GM12878 (cell line): ENCODE results near the gene PTPRD. TPM values are rescaled to one million over a fixed set of nuclear protein-coding genes. Genes with fewer than 3 reads are reported as not detected.

Source experiments
- ATAC-seq: fragments of 200-7000 bp; cut with Tn5 transposase; 3 replicates; pipeline ENCODE4 v1.9.1; 2020; ENCODE audit warnings: mild to moderate bottlenecking, moderate library complexity
- BruUV-seq: library from RNA; stranded (reverse); fragments of 400-500 nt; replicated peaks from 2 replicates; lab custom pipeline; 2021; lab: Mats Ljungman, UMichigan
- CTCF ChIA-PET: fragments of 300-600 bp; sonication (Branson Sonifier 250); formaldehyde crosslinking; extraction: SDS; loops from one replicate; lab custom pipeline; 2021; ENCODE audit warnings: inconsistent platforms; lab: Yijun Ruan, JAX
- POLR2A ChIA-PET: fragments of 350-600 bp; formaldehyde crosslinking; extraction: SDS; loops from one replicate; lab custom pipeline; 2021; ENCODE audit warnings: inconsistent platforms; lab: Charles Lee
- RAD21 ChIA-PET: fragments of 300-600 bp; sonication (Branson Sonifier 250); formaldehyde crosslinking; loops from one replicate; lab custom pipeline; 2023; ENCODE audit warnings: antibody characterized with exemption; ENCODE audit not compliant: unreplicated experiment; lab: Charles Lee
- SMC1A ChIA-PET: fragments of 300-600 bp; sonication (Branson Sonifier 250); formaldehyde crosslinking; loops from one replicate; lab custom pipeline; 2023; ENCODE audit not compliant: unreplicated experiment, uncharacterized antibody; lab: Charles Lee
- DNase-seq: peaks from one replicate; pipeline ENCODE4 v3.0.0-alpha.2; 2011; ENCODE audit warnings: low read depth, low spot score
- FAIRE-seq: peaks from 3 replicates; lab custom pipeline; 2011; peaks lifted over from hg19 to GRCh38; lab: Jason Lieb, UNC
- H2AFZ ChIP-seq: 2 replicates; pipeline ENCODE4 v1.6.0; 2011; ENCODE audit warnings: low read depth, low read length, control low read depth; ENCODE audit not compliant: control insufficient read depth
- H3K27ac ChIP-seq: 2 replicates; pipeline ENCODE4 v1.5.1; 2011; ENCODE audit warnings: control low read depth; ENCODE audit not compliant: control insufficient read depth, insufficient read depth
- H3K27me3 ChIP-seq, 2 experiments: replicated peaks in 1 of 2; 2 replicates each; pipeline versions ENCODE4 v1.6.0 to v1.6.1; 2011; ENCODE audit warnings: low read length in 1 of 2; ENCODE audit not compliant: control insufficient read depth in 2 of 2, insufficient read depth in 2 of 2
- H3K36me3 ChIP-seq, 2 experiments: 2 replicates each; pipeline ENCODE4 v1.5.1; 2011; ENCODE audit warnings: low read length in 1 of 2; ENCODE audit not compliant: control insufficient read depth in 2 of 2, insufficient read depth in 2 of 2
- H3K4me1 ChIP-seq: 2 replicates; pipeline ENCODE4 v1.6.1; 2011; ENCODE audit warnings: mild to moderate bottlenecking, low read length, moderate library complexity, mixed read lengths; ENCODE audit not compliant: control insufficient read depth, insufficient read depth
- H3K4me2 ChIP-seq: 2 replicates; pipeline ENCODE4 v1.6.0; 2011; ENCODE audit warnings: control low read depth; ENCODE audit not compliant: control insufficient read depth, insufficient read depth
- H3K4me3 ChIP-seq: fragments of 200-600 bp; sonication (generic); 2 replicates; pipeline ENCODE4 v1.5.1; 2016
- H3K79me2 ChIP-seq: 2 replicates; pipeline ENCODE4 v1.6.0; 2011; ENCODE audit warnings: low read length; ENCODE audit not compliant: control insufficient read depth, insufficient read depth
- H3K9ac ChIP-seq: 2 replicates; pipeline ENCODE4 v1.8.0; 2011; ENCODE audit warnings: low read length, control low read depth, mixed read lengths; ENCODE audit not compliant: control insufficient read depth, insufficient read depth
- H3K9me3 ChIP-seq: replicated peaks from 3 replicates; pipeline ENCODE4 v1.5.1; 2011; ENCODE audit warnings: mild to moderate bottlenecking, low read length; ENCODE audit not compliant: control insufficient read depth, insufficient read depth
- H4K20me1 ChIP-seq: 2 replicates; pipeline ENCODE4 v1.6.0; 2011; ENCODE audit not compliant: control insufficient read depth, insufficient read depth
- BRCA1 ChIP-seq: IDR thresholded peaks from 2 replicates; pipeline ENCODE4 v1.6.1; 2011; ENCODE audit warnings: low read depth, low read length, improper control_type of control experiment
- MEF2A ChIP-seq: IDR thresholded peaks from 2 replicates; pipeline ENCODE4 v1.6.1; 2011; ENCODE audit warnings: low read depth, mild to moderate bottlenecking, low read length, moderate library complexity; ENCODE audit not compliant: insufficient read depth
- NFIC ChIP-seq: IDR thresholded peaks from 2 replicates; pipeline ENCODE4 v1.6.1; 2012; ENCODE audit warnings: low read depth, mild to moderate bottlenecking, inconsistent platforms, low read length, moderate library complexity
- NKRF ChIP-seq: fragments of 450-650 bp; conservative IDR thresholded peaks from 2 replicates; pipeline ENCODE4 v1.6.1; 2017; ENCODE audit warnings: mild to moderate bottlenecking, moderate library complexity
- POLR2AphosphoS2 ChIP-seq: IDR thresholded peaks from 2 replicates; pipeline ENCODE4 v1.6.1; 2011; ENCODE audit warnings: low read depth, mild to moderate bottlenecking, low read length, improper control_type of control experiment, moderate library complexity
- WGBS: methylation state at CpG from one replicate; pipeline ENCODE4 v1.1.6; 2016; ENCODE audit warnings: low lambda C conversion rate; ENCODE audit not compliant: insufficient replicate concordance, insufficient coverage; ENCODE audit errors: missing lambda C conversion rate; 5-methylcytosine and 5-hydroxymethylcytosine counted together
- in situ Hi-C: fragments of 300-500 bp; cut with MboI; formaldehyde crosslinking; loops from 9 replicates; pipeline ENCODE4 v1.14.3; 2018; ENCODE audit warnings: mixed read lengths
- intact Hi-C: fragments of 100-400 bp; cut with micrococcal nuclease; formaldehyde crosslinking; loops from one replicate; pipeline ENCODE4 v1.14.2; 2022; ENCODE audit not compliant: unreplicated experiment
- polyA plus RNA-seq, 11 experiments: library from polyadenylated mRNA; depleted of rRNA in 4 of 11; unstranded in 6 of 11; stranded (reverse) in 5 of 11; fragments of >200 nt; fragmentation: Nextera tagmentation in 4 of 11; fragmentation: Illumina TruSeq in 1 of 11; extraction: Ambion mirVana in 4 of 11; extraction: Trizol in 1 of 11; gene quantifications; 1 replicate in 1 of 11; 2 replicates in 10 of 11; pipeline versions ENCODE4 v1.2.1 to v1.2.3, GENCODE V29; 2011 to 2016; ENCODE audit warnings: inconsistent platforms in 2 of 11, missing spikeins in 2 of 11, low read depth in 1 of 11
- total RNA-seq, 4 experiments: library from RNA; depleted of rRNA in 3 of 4; stranded (reverse); fragments of >200 nt in 3 of 4; fragmentation: Illumina TruSeq in 1 of 4; extraction: Trizol in 1 of 4; gene quantifications; 2 replicates each; pipeline versions ENCODE4 v1.2.1 to v1.2.3, GENCODE V29; 2013 to 2021
- TF ChIP-seq, protein P1 (sequence below): fragments of 450-650 bp; IDR thresholded peaks from 2 replicates; pipeline ENCODE4 v1.6.1; 2017; ENCODE audit warnings: mild to moderate bottlenecking, moderate library complexity
- TF ChIP-seq, protein P2 (sequence below): fragments of 450-650 bp; IDR thresholded peaks from 2 replicates; pipeline ENCODE4 v1.6.1; 2017; ENCODE audit warnings: antibody characterized with exemption, mild to moderate bottlenecking, moderate library complexity

Gene PTPRD
- total and polyA plus RNA-seq, 10 of the 15 experiments (the other 5 are each of a cell fraction or from before 2014, with no cell fraction given), result under 0.01 to 0.05 (median 0.01) TPM; not detected in 7

- POLR2A ChIA-PET, result no interaction called here
- intact Hi-C loops, result no loop called here
- H3K27ac ChIP-seq, result no peak overlapping the region
- no peaks in the 10 kb centered on the region for H4K20me1 ChIP-seq
- H3K9me3 ChIP-seq, result no peaks in the 10 kb centered on the region
- in situ Hi-C loops, result no loop called here
- H3K4me1 ChIP-seq, result no peaks in the 10 kb centered on the region
- TF ChIP-seq POLR2AphosphoS2, result no peak
- TF ChIP-seq NFIC, result no peak
- TF ChIP-seq, all 136 proteins: peak for 0
- Histone ChIP-seq H3K4me2 (no peak overlapping the region), H3K36me3 (no peaks in the 10 kb centered on the region), H3K27me3 (no peaks in the 10 kb centered on the region), H2AFZ (no peak overlapping the region), H3K4me3 (no peak overlapping the region), H3K9ac (no peak overlapping the region), H3K79me2 (no peaks in the 10 kb centered on the region)
- ChIA-PET RAD21 (no interaction called here), CTCF (no interaction called here), SMC1A (no interaction called here)
- no peak for ATAC-seq
- FAIRE-seq, result no peak
- no TSS peak for BruUV-seq
- DNase-seq, result no peak
Measured at GRCh38 chr9:8844549-8844948, 1768.3 kb downstream of the PTPRD start.

DNA sequence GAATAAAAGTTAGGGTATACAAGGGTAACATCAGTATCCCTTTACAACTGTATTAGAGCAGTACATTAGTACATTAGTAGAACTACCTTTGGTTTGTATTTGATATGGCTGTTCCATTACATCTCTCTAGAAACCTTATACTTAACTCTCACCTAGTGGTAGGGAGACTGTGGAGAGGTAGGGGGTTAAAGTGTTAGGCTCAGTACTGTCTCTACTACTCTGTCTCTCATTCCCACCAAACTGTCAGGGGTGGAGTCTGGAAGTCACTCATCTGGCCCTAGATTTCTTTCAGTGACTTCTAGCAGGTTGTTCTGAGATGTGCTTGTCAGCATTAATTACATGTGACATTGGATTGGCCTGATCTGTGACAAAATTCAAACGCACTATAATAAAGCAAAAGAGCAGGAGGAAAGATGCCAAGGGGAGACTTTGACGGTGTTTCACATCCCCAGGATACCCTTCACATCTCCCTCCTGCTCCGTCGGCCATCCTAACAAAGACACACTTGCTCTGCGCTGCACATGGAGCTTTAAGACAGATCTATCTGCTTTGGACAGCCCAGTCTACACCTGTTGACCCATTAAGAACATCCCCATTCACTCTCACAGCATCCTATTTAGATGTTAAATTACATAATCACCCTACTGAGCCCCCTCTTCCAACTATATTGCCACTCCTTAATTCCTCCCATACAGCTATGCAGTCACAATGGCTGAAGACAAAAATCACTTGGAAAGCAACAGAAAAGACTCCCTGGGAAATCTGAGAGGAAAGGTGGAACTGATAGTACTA, 1770.2 kb downstream of the PTPRD start:
- in situ Hi-C loops (no loop called here), intact Hi-C loops (no loop called here)
- no peak for DNase-seq
- BruUV-seq, result no TSS peak
- CTCF ChIA-PET, result no interaction called here
- no peaks in the 10 kb centered on the region for H3K36me3 ChIP-seq
- no peak overlapping the region for H3K4me3 ChIP-seq
- no peak overlapping the region for H2AFZ ChIP-seq
- ATAC-seq, result no peak
- H3K4me2 ChIP-seq, result no peak overlapping the region
- no peak for FAIRE-seq
- SMC1A ChIA-PET, result no interaction called here
- WGBS, result 46% methylated on average over 5 of the region's 5 CpGs
- POLR2A ChIA-PET, result no interaction called here
- no peaks in the 10 kb centered on the region for H3K9me3 ChIP-seq
- no peak overlapping the region for H3K9ac ChIP-seq
- H3K79me2 ChIP-seq, result no peaks in the 10 kb centered on the region
- H4K20me1 ChIP-seq, result no peaks in the 10 kb centered on the region
- no peaks in the 10 kb centered on the region for H3K4me1 ChIP-seq
- RAD21 ChIA-PET, result no interaction called here
- no peak overlapping the region for H3K27ac ChIP-seq
- H3K27me3 ChIP-seq, result no peaks in the 10 kb centered on the region
- TF ChIP-seq NKRF, result no peak
- TF ChIP-seq BRCA1, result no peak
- TF ChIP-seq MEF2A, result no peak
- TF ChIP-seq, protein P1, sequence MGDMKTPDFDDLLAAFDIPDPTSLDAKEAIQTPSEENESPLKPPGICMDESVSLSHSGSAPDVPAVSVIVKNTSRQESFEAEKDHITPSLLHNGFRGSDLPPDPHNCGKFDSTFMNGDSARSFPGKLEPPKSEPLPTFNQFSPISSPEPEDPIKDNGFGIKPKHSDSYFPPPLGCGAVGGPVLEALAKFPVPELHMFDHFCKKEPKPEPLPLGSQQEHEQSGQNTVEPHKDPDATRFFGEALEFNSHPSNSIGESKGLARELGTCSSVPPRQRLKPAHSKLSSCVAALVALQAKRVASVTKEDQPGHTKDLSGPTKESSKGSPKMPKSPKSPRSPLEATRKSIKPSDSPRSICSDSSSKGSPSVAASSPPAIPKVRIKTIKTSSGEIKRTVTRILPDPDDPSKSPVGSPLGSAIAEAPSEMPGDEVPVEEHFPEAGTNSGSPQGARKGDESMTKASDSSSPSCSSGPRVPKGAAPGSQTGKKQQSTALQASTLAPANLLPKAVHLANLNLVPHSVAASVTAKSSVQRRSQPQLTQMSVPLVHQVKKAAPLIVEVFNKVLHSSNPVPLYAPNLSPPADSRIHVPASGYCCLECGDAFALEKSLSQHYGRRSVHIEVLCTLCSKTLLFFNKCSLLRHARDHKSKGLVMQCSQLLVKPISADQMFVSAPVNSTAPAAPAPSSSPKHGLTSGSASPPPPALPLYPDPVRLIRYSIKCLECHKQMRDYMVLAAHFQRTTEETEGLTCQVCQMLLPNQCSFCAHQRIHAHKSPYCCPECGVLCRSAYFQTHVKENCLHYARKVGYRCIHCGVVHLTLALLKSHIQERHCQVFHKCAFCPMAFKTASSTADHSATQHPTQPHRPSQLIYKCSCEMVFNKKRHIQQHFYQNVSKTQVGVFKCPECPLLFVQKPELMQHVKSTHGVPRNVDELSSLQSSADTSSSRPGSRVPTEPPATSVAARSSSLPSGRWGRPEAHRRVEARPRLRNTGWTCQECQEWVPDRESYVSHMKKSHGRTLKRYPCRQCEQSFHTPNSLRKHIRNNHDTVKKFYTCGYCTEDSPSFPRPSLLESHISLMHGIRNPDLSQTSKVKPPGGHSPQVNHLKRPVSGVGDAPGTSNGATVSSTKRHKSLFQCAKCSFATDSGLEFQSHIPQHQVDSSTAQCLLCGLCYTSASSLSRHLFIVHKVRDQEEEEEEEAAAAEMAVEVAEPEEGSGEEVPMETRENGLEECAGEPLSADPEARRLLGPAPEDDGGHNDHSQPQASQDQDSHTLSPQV, result no peak
- TF ChIP-seq, protein P2, sequence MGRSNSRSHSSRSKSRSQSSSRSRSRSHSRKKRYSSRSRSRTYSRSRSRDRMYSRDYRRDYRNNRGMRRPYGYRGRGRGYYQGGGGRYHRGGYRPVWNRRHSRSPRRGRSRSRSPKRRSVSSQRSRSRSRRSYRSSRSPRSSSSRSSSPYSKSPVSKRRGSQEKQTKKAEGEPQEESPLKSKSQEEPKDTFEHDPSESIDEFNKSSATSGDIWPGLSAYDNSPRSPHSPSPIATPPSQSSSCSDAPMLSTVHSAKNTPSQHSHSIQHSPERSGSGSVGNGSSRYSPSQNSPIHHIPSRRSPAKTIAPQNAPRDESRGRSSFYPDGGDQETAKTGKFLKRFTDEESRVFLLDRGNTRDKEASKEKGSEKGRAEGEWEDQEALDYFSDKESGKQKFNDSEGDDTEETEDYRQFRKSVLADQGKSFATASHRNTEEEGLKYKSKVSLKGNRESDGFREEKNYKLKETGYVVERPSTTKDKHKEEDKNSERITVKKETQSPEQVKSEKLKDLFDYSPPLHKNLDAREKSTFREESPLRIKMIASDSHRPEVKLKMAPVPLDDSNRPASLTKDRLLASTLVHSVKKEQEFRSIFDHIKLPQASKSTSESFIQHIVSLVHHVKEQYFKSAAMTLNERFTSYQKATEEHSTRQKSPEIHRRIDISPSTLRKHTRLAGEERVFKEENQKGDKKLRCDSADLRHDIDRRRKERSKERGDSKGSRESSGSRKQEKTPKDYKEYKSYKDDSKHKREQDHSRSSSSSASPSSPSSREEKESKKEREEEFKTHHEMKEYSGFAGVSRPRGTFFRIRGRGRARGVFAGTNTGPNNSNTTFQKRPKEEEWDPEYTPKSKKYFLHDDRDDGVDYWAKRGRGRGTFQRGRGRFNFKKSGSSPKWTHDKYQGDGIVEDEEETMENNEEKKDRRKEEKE, result no peak
